Liver (tissue), 3 donors: ENCODE data around the gene BTBD9.
A peak's percentile ranks its signal among the peaks of the same experiment; 100 is the strongest.

Experiments
- CTCF ChIP-seq: fragments of 150-350 bp; IDR thresholded peaks from 2 replicates; pipeline ENCODE4 v1.5.1; 2017; ENCODE audit warnings: improper control_type of control experiment, low read depth, low read length; ENCODE audit not compliant: missing input control
- GABPA ChIP-seq, 2 donors: IDR thresholded peaks in 1 of 2; conservative IDR thresholded peaks in 1 of 2; 2 replicates each; pipeline ENCODE4 v1.6.1; 2016; ENCODE audit warnings: antibody characterized with exemption in 2 of 2, mild to moderate bottlenecking in 1 of 2, moderate library complexity in 1 of 2
- JUND ChIP-seq, 2 donors: IDR thresholded peaks; 2 replicates each; pipeline ENCODE4 v1.6.1; 2016; ENCODE audit warnings: antibody characterized with exemption in 2 of 2
- MAX ChIP-seq: IDR thresholded peaks from 2 replicates; pipeline ENCODE4 v1.6.1; 2016; ENCODE audit warnings: antibody characterized with exemption
- RAD21 ChIP-seq, 2 donors: IDR thresholded peaks; 2 replicates each; pipeline ENCODE4 v1.6.1; 2016; ENCODE audit warnings: antibody characterized with exemption in 2 of 2, mild to moderate bottlenecking in 2 of 2
- YY1 ChIP-seq: IDR thresholded peaks from 2 replicates; pipeline ENCODE4 v1.6.1; 2016; ENCODE audit warnings: antibody characterized with exemption, mild to moderate bottlenecking
- donor health status: healthy.
- donor health status: healthy.

GRCh38 chr6:38640216-38640909 lies 634 bp upstream of the BTBD9 start:
- TF ChIP-seq CTCF (no peak), GABPA (IDR thresholded peaks at IDR 0.05 in 1 of 2, conservative IDR thresholded peaks at IDR 0.05 in 1 of 2) (no peak), JUND (IDR thresholded peaks at IDR 0.05) (peak in 1 of 2 donors; percentile 19), YY1 (no peak), MAX (no peak), RAD21 (IDR thresholded peaks at IDR 0.05) (peak in 1 of 2 donors; percentile 6)
